ENCODE results near the gene CBFB. TPM values are rescaled to one million over a fixed set of nuclear protein-coding genes. Genes with fewer than 3 reads are reported as not detected.

The CBFB gene
- total RNA-seq (48.0 and 59.0 TPM in 2 replicates), polyA plus RNA-seq (39.3 and 47.4 TPM in 2 replicates)

DNA sequence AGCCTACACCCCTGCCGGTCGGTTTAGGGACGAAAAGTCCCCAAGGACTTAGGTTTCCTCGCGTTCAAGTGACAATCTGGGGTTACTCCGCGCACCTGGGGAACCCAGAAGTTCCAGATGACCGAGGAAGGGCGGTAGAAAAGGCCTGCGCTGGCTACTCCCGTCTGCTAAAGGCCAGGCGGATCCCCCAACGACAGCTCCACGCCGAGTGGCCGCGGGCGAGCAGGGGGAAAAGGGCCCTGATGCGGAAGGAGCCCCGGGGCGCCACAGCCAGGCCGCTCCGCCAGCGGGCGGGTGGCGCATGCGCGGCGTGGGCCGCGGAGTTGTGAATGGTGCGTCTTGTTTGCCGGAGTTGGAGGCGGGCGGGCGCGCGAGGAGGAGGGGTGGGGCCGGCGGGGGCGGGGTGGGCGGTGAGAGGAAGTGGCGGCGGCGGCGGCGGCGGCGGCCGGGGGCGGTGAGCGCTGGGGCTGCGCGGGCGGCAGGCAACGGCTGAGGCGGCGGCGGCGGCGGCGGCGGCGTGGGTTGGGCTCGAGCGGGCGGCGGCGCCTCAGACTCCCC, at the start of gene CBFB:
TSS of gene CBFB (plus strand) at position 454 of the 558 bp plus-strand sequence. CDS start 259 bp downstream, outside the sequence.
- DNase-seq (ENCODE audit: low spot score): peak; percentile 96
- WGBS (ENCODE audit: low lambda C conversion rate, missing lambda C conversion rate): 2% methylated on average over 24 of the region's 69 CpGs
- no peaks in the 10 kb centered on the region for H3K9me2 ChIP-seq (replicated peaks; ENCODE audit: insufficient read depth)
- TF ChIP-seq EZH2phosphoT487 (IDR thresholded peaks at IDR 0.05; ENCODE audit: low read depth, severe bottlenecking, unreplicated experiment) (no peak), EZH2 (IDR thresholded peaks at IDR 0.05; ENCODE audit: borderline replicate concordance) (no peak)
- TF ChIP-seq, protein P1, sequence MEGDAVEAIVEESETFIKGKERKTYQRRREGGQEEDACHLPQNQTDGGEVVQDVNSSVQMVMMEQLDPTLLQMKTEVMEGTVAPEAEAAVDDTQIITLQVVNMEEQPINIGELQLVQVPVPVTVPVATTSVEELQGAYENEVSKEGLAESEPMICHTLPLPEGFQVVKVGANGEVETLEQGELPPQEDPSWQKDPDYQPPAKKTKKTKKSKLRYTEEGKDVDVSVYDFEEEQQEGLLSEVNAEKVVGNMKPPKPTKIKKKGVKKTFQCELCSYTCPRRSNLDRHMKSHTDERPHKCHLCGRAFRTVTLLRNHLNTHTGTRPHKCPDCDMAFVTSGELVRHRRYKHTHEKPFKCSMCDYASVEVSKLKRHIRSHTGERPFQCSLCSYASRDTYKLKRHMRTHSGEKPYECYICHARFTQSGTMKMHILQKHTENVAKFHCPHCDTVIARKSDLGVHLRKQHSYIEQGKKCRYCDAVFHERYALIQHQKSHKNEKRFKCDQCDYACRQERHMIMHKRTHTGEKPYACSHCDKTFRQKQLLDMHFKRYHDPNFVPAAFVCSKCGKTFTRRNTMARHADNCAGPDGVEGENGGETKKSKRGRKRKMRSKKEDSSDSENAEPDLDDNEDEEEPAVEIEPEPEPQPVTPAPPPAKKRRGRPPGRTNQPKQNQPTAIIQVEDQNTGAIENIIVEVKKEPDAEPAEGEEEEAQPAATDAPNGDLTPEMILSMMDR (IDR thresholded peaks at IDR 0.05; ENCODE audit: poor library complexity): no peak
- peak within 1 kb of the TSS; percentile 76 for H3K4me3 ChIP-seq
- H3K4me1 ChIP-seq (ENCODE audit: insufficient read depth): peaks cover 31% of the 10 kb centered on the region
- H3K4me2 ChIP-seq: peak within 1 kb of the TSS; percentile 97
- H3K79me2 ChIP-seq: peaks cover 40% of the 10 kb centered on the region
- no peaks in the 10 kb centered on the region for H3K9me3 ChIP-seq (ENCODE audit: low read depth)
- no peaks in the 10 kb centered on the region for H3K27me3 ChIP-seq
- peak within 1 kb of the TSS; percentile 99 for H2AFZ ChIP-seq
- H3K27ac ChIP-seq: peak within 1 kb of the TSS; percentile 99
- H4K20me1 ChIP-seq (ENCODE audit: insufficient read depth, poor library complexity, severe bottlenecking): peaks cover 23% of the 10 kb centered on the region
- no peaks in the 10 kb centered on the region for H3K36me3 ChIP-seq (replicated peaks; ENCODE audit: insufficient read depth, low read depth)

DNA sequence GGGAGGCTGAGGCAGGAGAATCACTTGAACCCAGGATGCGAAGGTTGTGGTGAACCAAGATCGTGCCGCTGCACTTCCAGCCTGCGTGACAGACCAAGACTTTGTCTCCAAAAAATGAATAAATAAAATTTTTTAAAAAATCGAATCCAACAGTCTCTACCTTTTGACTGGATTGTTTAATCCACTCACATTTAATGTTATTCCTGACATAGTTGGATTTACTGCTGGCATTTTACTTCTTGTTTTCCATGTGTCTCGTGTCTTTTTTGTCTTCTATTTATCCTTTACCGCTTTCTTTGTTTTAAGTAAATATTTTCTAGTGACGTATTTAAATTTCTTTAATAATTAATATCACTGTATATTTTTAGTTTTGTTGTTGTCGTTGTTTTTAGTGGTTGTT, 45.9 kb upstream of the CBFB start:
- H3K4me3 ChIP-seq: no peak overlapping the region
- TF ChIP-seq, protein P1 (IDR thresholded peaks at IDR 0.05; ENCODE audit: poor library complexity): no peak
- TF ChIP-seq EZH2 (IDR thresholded peaks at IDR 0.05; ENCODE audit: borderline replicate concordance): no peak
- no peaks in the 10 kb centered on the region for H3K36me3 ChIP-seq (replicated peaks; ENCODE audit: insufficient read depth, low read depth)
- no peaks in the 10 kb centered on the region for H3K27me3 ChIP-seq
- H3K79me2 ChIP-seq: no peaks in the 10 kb centered on the region
- 95% methylated on average over 9 of the region's 9 CpGs for WGBS (ENCODE audit: low lambda C conversion rate, missing lambda C conversion rate)
- H3K27ac ChIP-seq: no peak overlapping the region
- no peaks in the 10 kb centered on the region for H3K9me3 ChIP-seq (ENCODE audit: low read depth)
- no peaks in the 10 kb centered on the region for H3K9me2 ChIP-seq (replicated peaks; ENCODE audit: insufficient read depth)
- no peaks in the 10 kb centered on the region for H4K20me1 ChIP-seq (ENCODE audit: insufficient read depth, poor library complexity, severe bottlenecking)
- H3K4me1 ChIP-seq (ENCODE audit: insufficient read depth): no peaks in the 10 kb centered on the region
- no peak overlapping the region for H2AFZ ChIP-seq
- no peak overlapping the region for H3K4me2 ChIP-seq
- DNase-seq (ENCODE audit: low spot score): no peak

DNA sequence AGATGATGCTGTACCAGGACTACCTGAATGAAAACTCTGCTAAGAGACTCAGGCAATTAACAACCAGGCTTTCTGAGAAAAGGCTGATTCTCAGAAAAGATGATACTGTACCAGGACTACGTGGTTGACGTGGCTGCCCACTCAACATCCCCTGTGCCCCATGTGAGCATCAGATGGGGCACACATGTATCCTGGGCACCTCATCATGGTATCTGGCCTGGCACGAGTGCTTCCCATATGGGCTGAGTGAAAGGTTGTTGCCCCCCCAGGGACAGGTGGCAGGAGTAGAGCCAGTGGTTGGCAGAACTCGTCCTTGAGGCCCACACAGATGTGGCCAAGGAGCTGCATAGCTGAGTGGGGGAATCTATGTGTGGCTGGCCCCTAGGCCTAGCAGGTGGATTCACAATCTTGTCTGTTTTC, 44.0 kb upstream of the CBFB start:
- H3K4me1 ChIP-seq (ENCODE audit: insufficient read depth): no peaks in the 10 kb centered on the region
- H3K9me3 ChIP-seq (ENCODE audit: low read depth): no peaks in the 10 kb centered on the region
- H3K27me3 ChIP-seq: no peaks in the 10 kb centered on the region
- TF ChIP-seq EZH2phosphoT487 (IDR thresholded peaks at IDR 0.05; ENCODE audit: low read depth, severe bottlenecking, unreplicated experiment) (no peak), EZH2 (IDR thresholded peaks at IDR 0.05; ENCODE audit: borderline replicate concordance) (no peak)
- TF ChIP-seq, protein P1 (IDR thresholded peaks at IDR 0.05; ENCODE audit: poor library complexity): no peak
- no peak overlapping the region for H3K27ac ChIP-seq
- no peaks in the 10 kb centered on the region for H3K9me2 ChIP-seq (replicated peaks; ENCODE audit: insufficient read depth)
- no peak for DNase-seq (ENCODE audit: low spot score)
- H2AFZ ChIP-seq: no peak overlapping the region
- H3K4me3 ChIP-seq: no peak overlapping the region
- no peaks in the 10 kb centered on the region for H4K20me1 ChIP-seq (ENCODE audit: insufficient read depth, poor library complexity, severe bottlenecking)
- no peaks in the 10 kb centered on the region for H3K36me3 ChIP-seq (replicated peaks; ENCODE audit: insufficient read depth, low read depth)
- H3K4me2 ChIP-seq: no peak overlapping the region
- no peaks in the 10 kb centered on the region for H3K79me2 ChIP-seq
- WGBS (ENCODE audit: low lambda C conversion rate, missing lambda C conversion rate): 94% methylated on average over 4 of the region's 4 CpGs

Data from hepatocyte (in vitro differentiated cells).